HK-2 (cell line): ENCODE results near the gene TSPEAR.
"Not testable (repeated sequence)": the region's sequence is repeated elsewhere in the genome, so short reads cannot be mapped to it uniquely, and the experiment has no call there.

Experiments
- DNase-seq: peaks from one replicate; pipeline ENCODE4 v3.0.0-alpha.2; 2018; ENCODE audit not compliant: unreplicated experiment

Gene TSPEAR

GRCh38 chr21:44702111-44702972 is 9.0 kb downstream of the TSPEAR start:
- DNase-seq = no peak

- no peak for DNase-seq
Measured at GRCh38 chr21:44701541-44701940, 9.8 kb downstream of the TSPEAR start.

GRCh38 chr21:44701023-44701400 is 10.4 kb downstream of the TSPEAR start:
- DNase-seq = no peak

- no peak for DNase-seq
Measured at GRCh38 chr21:44700101-44701022, 11.0 kb downstream of the TSPEAR start.

- DNase-seq = no peak
Measured at GRCh38 chr21:44699502-44700001, 11.8 kb downstream of the TSPEAR start.

- DNase-seq = no peak
Measured at GRCh38 chr21:44697811-44698734, 13.3 kb downstream of the TSPEAR start.

- not testable (repeated sequence) for DNase-seq
Measured at GRCh38 chr21:44697172-44697810, 14.1 kb downstream of the TSPEAR start, which contains the start of gene KRTAP10-12. Gene KRTAP10-12, plus strand, starts transcription at chr21:44697172. Its CDS starts 30 bp downstream, at chr21:44697202.

- DNase-seq = no peak
Measured at GRCh38 chr21:44696572-44696971, 14.8 kb downstream of the TSPEAR start.

GRCh38 chr21:44695641-44696040 is 15.7 kb downstream of the TSPEAR start:
- DNase-seq = no peak

GRCh38 chr21:44695184-44695583 is 16.2 kb downstream of the TSPEAR start:
- DNase-seq = no peak

- DNase-seq = no peak
Measured at GRCh38 chr21:44694776-44695175, 16.6 kb downstream of the TSPEAR start.

GRCh38 chr21:44692798-44693512 is 18.4 kb downstream of the TSPEAR start:
- DNase-seq = no peak

GRCh38 chr21:44691686-44692085 is 19.7 kb downstream of the TSPEAR start:
- DNase-seq = no peak

GRCh38 chr21:44689740-44690139 is 21.6 kb downstream of the TSPEAR start:
- not testable (repeated sequence) for DNase-seq

GRCh38 chr21:44687671-44688070 is 23.7 kb downstream of the TSPEAR start:
- no peak for DNase-seq

- DNase-seq = no peak
Measured at GRCh38 chr21:44686843-44687561, 24.4 kb downstream of the TSPEAR start.

- DNase-seq = no peak
Measured at GRCh38 chr21:44686000-44686781, 25.2 kb downstream of the TSPEAR start.

- DNase-seq = not testable (repeated sequence)
Measured at GRCh38 chr21:44685050-44685449, 26.3 kb downstream of the TSPEAR start.

GRCh38 chr21:44684483-44684882 is 26.9 kb downstream of the TSPEAR start:
- DNase-seq = no peak
